Activated CD8-positive, alpha-beta memory T cell treated with anti-CD3 and anti-CD28 coated beads for 36 hours (primary cell): ENCODE measurements around the gene ILRUN. TPM values are rescaled to one million over a fixed set of nuclear protein-coding genes. Genes with fewer than 3 reads are reported as not detected.
"Not testable (repeated sequence)": the region's sequence is repeated elsewhere in the genome, so short reads cannot be mapped to it uniquely, and the experiment has no call there.

Experiments
- CTCF ChIA-PET: fragments of 350-600 bp; sonication (Branson Sonifier 250); formaldehyde crosslinking; loops from one replicate; lab custom pipeline; 2021; ENCODE audit warnings: antibody characterized with exemption; lab: Charles Lee
- POLR2A ChIA-PET: fragments of 350-600 bp; sonication (Branson Sonifier 250); formaldehyde crosslinking; loops from one replicate; lab custom pipeline; 2021; ENCODE audit warnings: antibody characterized with exemption; lab: Charles Lee
- total RNA-seq, 2 experiments: library from RNA; stranded (reverse); gene quantifications; one replicate each; pipeline ENCODE4 v1.2.3, GENCODE V29; 2021

ILRUN gene
- total RNA-seq, 2 experiments from 2014 or later = 49.0 to 53.8 TPM

DNA sequence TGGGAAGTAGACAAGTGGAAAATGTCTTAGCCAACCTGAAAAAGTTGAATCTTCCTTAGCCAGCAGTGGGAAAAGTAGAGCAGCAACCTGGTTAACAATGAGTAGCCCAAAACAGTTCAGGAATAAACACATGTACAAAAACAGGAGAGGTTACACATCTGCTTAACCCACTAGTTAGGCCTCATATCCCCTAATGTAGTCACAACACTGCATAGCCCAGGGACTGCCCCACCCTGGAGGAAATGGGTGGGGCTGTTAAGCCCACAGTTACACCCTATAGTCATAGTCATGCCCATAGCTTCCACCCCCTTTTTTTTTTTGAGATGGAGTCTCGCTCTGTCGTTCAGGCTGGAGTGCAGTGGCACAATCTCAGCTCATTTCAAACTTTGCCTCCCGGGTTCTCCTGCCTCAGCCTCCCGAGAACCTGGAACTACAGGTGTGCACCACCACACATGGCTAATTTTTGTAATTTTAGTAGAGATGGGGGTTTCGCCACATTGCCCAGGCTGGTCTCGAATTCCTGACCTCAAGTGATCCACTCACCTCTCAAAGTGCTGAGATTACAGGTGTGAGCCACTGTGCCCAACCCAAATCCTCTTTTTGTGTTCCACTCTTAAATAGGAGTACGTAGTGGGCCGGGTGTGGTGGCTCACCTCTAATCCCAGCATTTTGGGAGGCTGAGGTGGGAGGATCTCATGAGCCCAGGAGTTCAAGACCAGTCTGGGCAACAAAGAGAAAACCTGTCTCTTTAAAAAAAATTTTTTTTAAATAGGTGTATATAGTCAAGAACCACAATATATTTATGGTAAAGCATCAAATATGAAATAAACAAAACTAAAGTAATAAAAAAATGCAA, 24.5 kb downstream of the ILRUN start:
- POLR2A ChIA-PET = interaction anchor here (0.6 to 2.2 kb wide), 3 partner anchors 15 to 119 kb away, joined by 3 to 9 read pairs (median 9); partner anchors contain the start of gene BLTP3A
- CTCF ChIA-PET = interaction anchor here (0.7 to 2.2 kb wide), 4 partner anchors 15 to 63 kb away, joined by 3 to 11 read pairs (median 4); no protein-coding TSS in a partner anchor

GRCh38 chr6:34671367-34671766, 25.2 kb downstream of the ILRUN start:
- CTCF ChIA-PET = interaction anchor here (1.0 to 2.2 kb wide), 3 partner anchors 15 to 62 kb away, joined by 3 to 11 read pairs (median 4); no protein-coding TSS in a partner anchor

GRCh38 chr6:34668799-34669198, 27.8 kb downstream of the ILRUN start:
- CTCF ChIA-PET = not testable (repeated sequence)

More at GRCh38 chr6:34671367-34671766, 25.2 kb downstream of the ILRUN start:
- POLR2A ChIA-PET = interaction anchor here (0.6 to 2.2 kb wide), 3 partner anchors 14 to 120 kb away, joined by 3 to 9 read pairs (median 9); partner anchors contain the start of gene BLTP3A

GRCh38 chr6:34667481-34668238, 28.9 kb downstream of the ILRUN start:
- POLR2A ChIA-PET = no interaction called here
- CTCF ChIA-PET = no interaction called here

More at GRCh38 chr6:34668799-34669198, 27.8 kb downstream of the ILRUN start:
- POLR2A ChIA-PET = not testable (repeated sequence)

GRCh38 chr6:34665019-34665418, 31.5 kb downstream of the ILRUN start:
- POLR2A ChIA-PET = no interaction called here
- CTCF ChIA-PET = interaction anchor here (0.7 to 1.2 kb wide), 5 partner anchors 11 to 627 kb away, joined by 3 to 4 read pairs (median 3); no protein-coding TSS in a partner anchor

DNA sequence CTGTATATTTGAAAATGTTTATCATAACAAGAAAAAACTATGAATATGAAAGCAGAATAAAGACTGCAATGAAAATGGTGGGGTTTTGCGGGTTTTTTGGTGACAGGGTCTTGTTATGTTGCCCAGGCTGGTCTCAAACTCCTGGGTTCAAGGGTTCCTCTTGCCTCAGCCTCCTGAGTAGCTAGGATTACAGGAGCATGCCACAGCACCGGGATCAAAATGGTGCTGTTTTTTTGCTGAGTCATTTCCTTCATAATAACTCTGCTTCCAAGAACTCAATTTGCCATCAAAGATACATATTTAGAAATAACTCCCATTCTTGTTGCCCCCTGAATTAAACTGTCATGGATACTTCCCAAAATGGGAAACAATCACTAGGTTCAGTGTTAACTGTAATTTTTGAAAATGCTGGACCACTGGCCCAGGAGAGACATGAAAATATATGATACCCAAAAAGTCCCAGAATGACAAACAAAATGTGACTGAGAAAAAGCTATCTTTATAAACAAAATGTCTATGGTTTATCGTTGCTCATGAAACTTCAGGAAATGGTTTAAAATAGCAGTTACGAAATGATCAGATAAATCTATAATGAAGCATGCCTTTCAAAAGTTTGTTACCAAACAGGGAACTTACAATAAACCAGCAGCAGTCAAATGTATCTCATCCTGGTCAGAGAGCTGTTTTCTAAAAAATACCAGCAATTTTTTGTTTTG, 32.2 kb downstream of the ILRUN start:
- ChIA-PET POLR2A (interaction anchor here (1.2 kb wide), 1 partner anchor 93 kb away, joined by 4 read pairs; the partner anchor contains the start of gene SNRPC), CTCF (interaction anchor here (0.8 to 1.2 kb wide), 3 partner anchors 11 to 55 kb away, joined by 3 to 4 read pairs (median 3); no protein-coding TSS in a partner anchor)

GRCh38 chr6:34663831-34664255, 32.7 kb downstream of the ILRUN start:
- CTCF ChIA-PET = interaction anchor here (0.6 to 1.2 kb wide), 2 partner anchors 10 to 12 kb away, joined by 3 to 4 read pairs; no protein-coding TSS in a partner anchor
- POLR2A ChIA-PET = interaction anchor here (1.2 kb wide), 1 partner anchor 93 kb away, joined by 4 read pairs; the partner anchor contains the start of gene SNRPC

DNA sequence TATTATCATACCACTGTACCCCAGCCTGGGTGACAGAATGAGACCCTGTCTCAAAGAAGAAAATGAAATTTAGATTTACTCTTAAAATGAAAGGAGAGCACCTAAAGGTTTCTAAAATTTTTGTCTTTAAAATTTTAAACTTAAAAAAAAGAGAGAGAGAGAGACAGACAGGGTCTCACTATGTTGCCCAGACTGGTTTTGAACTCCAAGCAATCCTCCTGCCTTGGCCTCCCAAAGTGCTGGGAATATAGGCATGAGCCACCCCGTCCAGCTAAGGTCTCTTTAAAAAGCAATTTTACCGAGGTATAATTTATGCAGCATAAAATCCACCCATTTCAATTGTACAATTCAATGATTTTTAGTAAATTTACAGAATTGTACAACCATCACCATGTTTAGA, 33.2 kb downstream of the ILRUN start:
- ChIA-PET CTCF (interaction anchor here (0.6 kb wide), 1 partner anchor 10 kb away, joined by 4 read pairs; no protein-coding TSS in a partner anchor), POLR2A (interaction anchor here (1.2 kb wide), 1 partner anchor 94 kb away, joined by 4 read pairs; the partner anchor contains the start of gene SNRPC)

- CTCF ChIA-PET = no interaction called here
Measured at GRCh38 chr6:34661357-34661756, 35.2 kb downstream of the ILRUN start.

GRCh38 chr6:34658605-34659265, 37.8 kb downstream of the ILRUN start:
- ChIA-PET CTCF (interaction anchor here (0.7 kb wide), 1 partner anchor 1207 kb away, joined by 3 read pairs; no protein-coding TSS in a partner anchor), POLR2A (no interaction called here)

More at GRCh38 chr6:34661357-34661756, 35.2 kb downstream of the ILRUN start:
- POLR2A ChIA-PET = no interaction called here

DNA sequence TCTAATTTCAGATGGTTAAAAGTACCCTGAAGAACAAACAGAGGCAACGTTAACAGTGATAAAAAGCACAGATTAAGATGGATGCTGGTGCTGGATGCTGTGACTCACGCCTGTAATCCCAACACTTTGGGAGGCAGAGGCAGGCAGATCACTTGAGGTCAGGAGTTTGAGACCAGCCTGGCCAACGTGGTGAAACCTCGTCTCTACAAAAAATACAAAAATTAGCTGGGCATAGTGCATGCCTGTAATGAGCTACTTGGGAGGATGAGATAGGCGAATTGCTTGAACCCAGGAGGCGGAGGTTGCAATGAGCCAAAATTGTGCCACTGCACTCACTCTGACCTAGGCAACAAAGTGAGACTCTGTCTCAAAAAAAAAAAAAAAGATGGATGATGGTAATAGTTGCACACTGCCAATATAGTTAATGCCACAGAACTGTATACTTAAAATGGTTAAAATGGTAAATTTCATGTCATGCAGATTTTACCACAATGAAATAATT, 38.5 kb downstream of the ILRUN start:
- CTCF ChIA-PET = interaction anchor here (0.7 to 2.2 kb wide), 4 partner anchors 14 to 1208 kb away, joined by 3 to 11 read pairs (median 3); no protein-coding TSS in a partner anchor

GRCh38 chr6:34657307-34657978, 39.1 kb downstream of the ILRUN start:
- POLR2A ChIA-PET = interaction anchor here (0.7 to 1.8 kb wide), 4 partner anchors 15 to 795 kb away, joined by 3 to 9 read pairs (median 6); partner anchors contain the start of gene BLTP3A
- CTCF ChIA-PET = interaction anchor here (0.6 to 2.2 kb wide), 6 partner anchors 15 to 314 kb away, joined by 3 to 11 read pairs (median 3); no protein-coding TSS in a partner anchor

More for the DNA sequence above, 38.5 kb downstream of the ILRUN start:
- POLR2A ChIA-PET = interaction anchor here (1.8 kb wide), 1 partner anchor 14 kb away, joined by 9 read pairs; no protein-coding TSS in a partner anchor

DNA sequence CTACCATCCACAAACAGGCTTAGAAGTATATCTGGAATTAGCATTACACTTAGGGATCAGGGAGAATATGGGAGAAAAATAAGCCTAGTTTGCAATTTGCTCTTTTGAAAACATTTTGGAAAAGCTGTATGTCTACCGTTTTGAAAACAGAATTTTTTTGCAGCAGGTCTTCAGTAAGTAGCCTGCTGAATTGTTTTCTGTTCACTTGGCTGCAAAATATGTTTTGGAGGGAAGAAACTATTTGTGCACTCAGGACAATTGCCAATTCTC, 39.6 kb downstream of the ILRUN start:
- CTCF ChIA-PET = interaction anchor here (0.6 to 2.2 kb wide), 4 partner anchors 15 to 48 kb away, joined by 3 to 11 read pairs (median 6); no protein-coding TSS in a partner anchor
- POLR2A ChIA-PET = interaction anchor here (0.6 to 1.8 kb wide), 5 partner anchors 14 to 795 kb away, joined by 3 to 9 read pairs (median 5); partner anchors contain the start of gene BLTP3A

DNA sequence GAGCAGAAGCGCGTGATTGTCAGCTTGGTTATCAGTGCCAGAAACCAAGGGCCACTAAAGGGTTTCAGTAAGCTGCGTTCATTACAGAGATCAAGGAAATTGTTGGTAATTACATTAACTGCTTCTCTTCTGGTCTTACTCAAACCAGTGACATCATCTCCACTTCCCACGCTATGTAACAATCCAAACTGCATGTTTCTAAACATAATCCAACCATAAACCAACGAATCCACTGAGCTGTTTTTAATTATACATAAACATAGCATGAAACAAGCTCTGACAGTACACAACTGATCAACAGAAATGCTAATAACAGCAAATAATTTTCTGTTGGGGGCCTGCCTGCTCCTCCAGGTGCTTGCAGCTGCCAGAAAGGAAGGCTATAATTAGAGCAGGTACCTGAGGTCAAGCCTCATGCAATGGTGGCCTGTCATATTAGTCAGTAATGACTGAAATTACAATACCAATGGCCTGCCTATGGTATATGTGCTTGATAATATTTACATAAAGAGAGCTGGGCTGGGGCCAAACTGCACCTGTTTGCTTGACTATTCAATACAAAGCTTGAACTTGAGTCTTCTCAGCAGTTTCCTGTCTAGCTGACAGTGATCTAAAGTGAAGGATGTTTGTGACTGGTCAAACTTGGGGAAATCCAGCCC, 40.1 kb downstream of the ILRUN start:
- POLR2A ChIA-PET = interaction anchor here (0.5 to 1.8 kb wide), 8 partner anchors 14 to 796 kb away, joined by 3 to 9 read pairs (median 5); partner anchors contain the start of gene BLTP3A
- CTCF ChIA-PET = interaction anchor here (0.5 to 2.2 kb wide), 6 partner anchors 16 to 173 kb away, joined by 3 to 11 read pairs (median 3); no protein-coding TSS in a partner anchor

DNA sequence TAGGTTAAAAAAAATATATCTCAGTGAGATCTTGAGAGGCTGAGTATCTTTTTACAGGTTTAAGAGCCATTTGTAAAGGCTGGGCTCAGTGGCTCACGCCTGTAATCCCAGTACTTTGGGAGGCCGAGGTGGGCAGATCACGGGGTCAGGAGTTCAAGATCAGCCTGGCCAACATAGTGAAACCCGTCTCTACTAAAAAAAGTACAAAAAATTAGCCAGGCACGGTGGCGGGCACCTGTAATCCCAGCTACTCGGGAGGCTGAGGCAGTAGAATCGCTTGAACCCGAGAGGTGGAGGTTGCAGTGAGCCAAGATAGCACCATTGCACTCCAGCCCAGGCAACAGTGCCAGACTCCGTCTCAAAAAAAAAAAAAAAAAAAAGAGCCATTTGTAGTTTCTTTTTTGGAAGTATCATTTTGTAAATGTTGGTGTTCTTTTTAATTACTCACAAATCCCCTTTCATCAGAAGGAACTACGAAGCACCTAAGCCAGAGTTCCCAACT, 40.6 kb downstream of the ILRUN start:
- CTCF ChIA-PET = interaction anchor here (0.5 to 2.2 kb wide), 4 partner anchors 16 to 172 kb away, joined by 3 to 11 read pairs (median 6); no protein-coding TSS in a partner anchor
- POLR2A ChIA-PET = interaction anchor here (0.7 to 1.8 kb wide), 4 partner anchors 17 to 226 kb away, joined by 3 to 9 read pairs (median 7); no protein-coding TSS in a partner anchor
